ENCODE data around the gene URM1. TPM values are rescaled to one million over a fixed set of nuclear protein-coding genes. Genes with fewer than 3 reads are reported as not detected.

The URM1 gene
- total RNA-seq, 1 donor from 2014 or later, result 29.1 TPM

DNA sequence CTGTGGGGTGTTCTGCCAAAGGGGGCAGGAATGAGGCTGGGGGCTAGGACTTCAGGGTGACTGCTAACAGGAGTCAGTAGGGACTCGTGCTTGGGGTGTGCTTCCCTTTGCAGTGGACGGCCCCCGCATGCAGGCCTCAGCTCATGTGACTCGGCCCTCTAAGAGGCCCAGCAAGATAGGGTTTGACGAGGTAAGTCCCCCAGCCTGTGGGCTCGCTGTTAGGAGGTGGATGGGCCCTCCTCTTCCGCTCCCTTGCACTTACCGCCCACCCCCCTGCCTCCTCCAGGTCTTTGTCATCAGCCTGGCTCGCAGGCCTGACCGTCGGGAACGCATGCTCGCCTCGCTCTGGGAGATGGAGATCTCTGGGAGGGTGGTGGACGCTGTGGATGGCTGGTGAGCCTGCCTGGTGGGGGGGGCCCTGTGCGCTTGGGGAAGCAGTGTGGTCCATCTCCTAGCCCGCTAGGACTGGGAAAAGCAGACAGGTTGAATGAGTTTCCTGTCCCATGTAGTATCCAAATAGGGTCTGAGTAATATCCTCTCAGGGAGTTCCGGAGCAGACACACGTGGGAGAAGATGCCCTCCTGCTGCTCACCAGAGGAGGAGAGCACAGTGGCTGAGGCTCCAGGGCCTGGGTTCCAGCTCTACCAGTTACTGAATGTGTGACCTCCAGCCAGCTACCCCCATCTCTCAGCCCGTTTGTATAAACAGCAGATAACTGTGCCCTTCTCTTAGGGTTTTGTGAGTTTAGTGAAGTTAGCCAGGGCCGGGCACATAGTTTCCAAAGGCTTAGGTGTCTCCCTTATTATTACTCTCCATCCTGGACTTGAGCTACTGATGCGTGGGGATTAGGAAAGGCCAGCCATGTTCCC is 57.7 kb downstream of the URM1 start:
- DNase-seq (ENCODE audit: low spot score), result no peak

GRCh38 chr9:128429513-128430086 is 58.4 kb downstream of the URM1 start:
- no peak for DNase-seq (ENCODE audit: low spot score)

DNA sequence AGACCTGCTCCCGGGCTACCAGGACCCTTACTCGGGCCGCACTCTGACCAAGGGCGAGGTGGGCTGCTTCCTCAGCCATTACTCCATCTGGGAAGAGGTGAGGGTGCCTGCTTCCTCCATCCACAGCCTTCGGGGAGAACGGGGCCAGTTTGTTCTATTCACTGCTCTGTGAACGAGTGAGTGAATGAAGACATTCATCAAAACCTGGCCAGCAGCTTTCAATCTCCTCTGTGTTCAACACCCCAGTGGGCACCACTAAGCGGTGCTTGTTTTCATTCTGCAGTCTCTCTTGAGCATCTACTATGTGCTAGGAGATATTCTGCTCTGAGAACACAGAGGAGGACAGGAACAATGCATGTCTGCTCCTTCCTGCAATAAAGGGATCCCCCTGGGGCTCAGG is 60.0 kb downstream of the URM1 start:
- DNase-seq (ENCODE audit: low spot score), result no peak

GRCh38 chr9:128434340-128434739 is 63.2 kb downstream of the URM1 start:
- no peak for DNase-seq (ENCODE audit: low spot score)

GRCh38 chr9:128435611-128436010 is 64.4 kb downstream of the URM1 start:
- no peak for DNase-seq (ENCODE audit: low spot score)

GRCh38 chr9:128438343-128439109 is 67.4 kb downstream of the URM1 start:
- peak; percentile 81 for DNase-seq (ENCODE audit: low spot score)

- no peak for DNase-seq (ENCODE audit: low spot score)
Measured at GRCh38 chr9:128439273-128439672, 68.1 kb downstream of the URM1 start.

Other genes with a start within 250 kb of the URM1 start
- 26.0 TPM for gene PTGES2, start 243.6 kb upstream of the URM1 start, total RNA-seq (ENCODE audit: insufficient read depth, low replicate concordance)
- not detected for gene LCN2, start 221.9 kb upstream of the URM1 start, total RNA-seq (ENCODE audit: insufficient read depth, low replicate concordance)
- 16.9 TPM for gene BBLN, start 211.1 kb upstream of the URM1 start, total RNA-seq (ENCODE audit: insufficient read depth, low replicate concordance)
- 15.6 TPM for gene CIZ1, start 179.8 kb upstream of the URM1 start, total RNA-seq (ENCODE audit: insufficient read depth, low replicate concordance)
- gene DNM1, start 168.0 kb upstream of the URM1 start, total RNA-seq (ENCODE audit: insufficient read depth, low replicate concordance), result 36.4 TPM
- 161 TPM for gene GOLGA2, start 95.4 kb upstream of the URM1 start, total RNA-seq (ENCODE audit: insufficient read depth, low replicate concordance)
- 26.7 TPM for gene SWI5, start 95.1 kb upstream of the URM1 start, total RNA-seq (ENCODE audit: insufficient read depth, low replicate concordance)
- 8.4 TPM for gene TRUB2, start 48.9 kb upstream of the URM1 start, total RNA-seq (ENCODE audit: insufficient read depth, low replicate concordance)
- 20.9 TPM for gene COQ4, start 48.5 kb upstream of the URM1 start, total RNA-seq (ENCODE audit: insufficient read depth, low replicate concordance)
- gene SLC27A4, start 30.8 kb upstream of the URM1 start, total RNA-seq (ENCODE audit: insufficient read depth, low replicate concordance), result 8.9 TPM
- 105 TPM for gene CERCAM, start 49.5 kb downstream of the URM1 start, total RNA-seq (ENCODE audit: insufficient read depth, low replicate concordance)
- gene ODF2, start 84.6 kb downstream of the URM1 start, total RNA-seq (ENCODE audit: insufficient read depth, low replicate concordance), result 16.6 TPM
- gene GLE1, start 133.3 kb downstream of the URM1 start, total RNA-seq (ENCODE audit: insufficient read depth, low replicate concordance), result 8.7 TPM
- 263 TPM for gene SPTAN1, start 181.2 kb downstream of the URM1 start, total RNA-seq (ENCODE audit: insufficient read depth, low replicate concordance)

All from umbilical cord (tissue), 2 donors.